HG03045 (cell line): ENCODE results near the gene EFCAB6.

Experiments
- ATAC-seq: cut with Tn5 transposase; IDR thresholded peaks from one replicate; pipeline ENCODE4 v1.9.1; 2021; ENCODE audit warnings: mild to moderate bottlenecking, moderate library complexity; ENCODE audit not compliant: unreplicated experiment

Gene EFCAB6

DNA sequence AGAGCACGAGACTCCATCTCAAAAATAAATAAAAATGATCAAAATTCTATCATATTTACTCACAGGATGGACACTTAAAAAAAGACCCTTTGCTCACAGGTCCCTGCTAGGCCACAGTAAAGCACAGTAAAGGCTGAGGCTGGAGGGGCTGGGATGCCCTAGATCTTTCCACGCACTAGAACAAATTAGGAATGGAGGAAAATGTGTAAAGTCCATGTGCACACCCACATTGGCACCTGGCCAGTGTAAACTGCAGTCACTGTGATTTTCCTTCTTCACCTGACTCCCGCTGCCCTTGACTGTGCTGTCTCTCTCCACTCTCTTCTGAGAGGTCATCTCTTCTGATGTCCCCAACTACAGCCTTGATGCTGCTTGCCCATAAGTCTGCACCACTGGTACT, 195.5 kb downstream of the EFCAB6 start:
- no peak for ATAC-seq

DNA sequence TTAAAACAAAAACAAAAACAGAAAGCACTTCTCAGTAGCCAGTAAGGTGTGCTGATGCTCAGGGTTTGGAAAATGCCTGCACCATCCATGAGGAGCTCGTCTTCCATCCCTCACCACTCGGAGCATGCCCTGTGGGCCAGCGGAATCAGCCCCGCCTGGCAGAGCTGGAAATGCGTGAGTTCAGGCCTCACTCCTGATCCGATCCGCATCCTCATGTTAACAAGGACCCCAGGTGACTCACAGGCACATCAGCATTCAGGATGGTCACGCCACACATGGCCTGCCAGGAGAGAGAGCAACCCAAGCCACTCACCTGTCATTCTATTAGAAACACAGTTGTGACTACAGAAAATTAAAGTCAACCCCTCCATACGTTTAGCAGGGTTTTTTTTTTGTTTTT, 211.8 kb downstream of the EFCAB6 start:
- ATAC-seq, result no peak

DNA sequence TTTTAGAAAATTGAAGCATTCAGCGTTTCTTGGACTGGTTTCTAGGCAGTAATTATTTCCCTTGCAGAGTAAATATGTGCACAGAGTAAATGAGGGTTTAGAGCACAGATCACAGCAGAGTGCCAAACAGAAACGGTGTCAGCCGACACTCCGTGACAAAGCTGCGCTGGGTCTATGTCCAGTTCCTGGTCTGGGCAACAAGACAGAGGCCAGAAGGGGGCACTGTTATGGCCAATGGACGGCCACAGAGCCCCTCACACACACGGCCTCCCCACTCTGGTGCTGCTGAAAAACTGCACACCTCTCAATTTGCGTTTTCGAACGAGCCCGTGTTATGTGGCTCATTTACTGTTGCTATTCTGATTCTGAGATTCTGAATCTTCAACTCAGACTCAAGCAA, 219.6 kb downstream of the EFCAB6 start:
- ATAC-seq, result no peak

DNA sequence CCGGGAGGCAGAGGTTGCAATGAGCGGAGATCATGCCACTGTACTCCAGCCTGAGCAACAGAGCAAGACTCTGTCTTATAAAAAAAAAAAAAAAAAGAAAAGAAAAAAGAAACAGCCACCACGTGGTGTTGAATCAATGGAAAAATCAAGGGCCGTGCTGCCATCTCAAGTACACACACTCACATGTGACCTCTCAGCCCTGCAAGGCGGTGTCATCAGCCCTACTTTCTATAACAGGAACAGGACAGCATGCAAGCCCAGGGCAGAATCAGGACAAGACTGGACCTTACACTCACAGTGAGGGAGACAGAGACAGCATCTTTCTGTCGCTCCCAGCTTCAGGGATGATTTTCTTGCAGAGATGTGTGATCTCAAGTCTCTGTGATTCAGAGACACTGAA, 220.7 kb downstream of the EFCAB6 start:
- no peak for ATAC-seq

DNA sequence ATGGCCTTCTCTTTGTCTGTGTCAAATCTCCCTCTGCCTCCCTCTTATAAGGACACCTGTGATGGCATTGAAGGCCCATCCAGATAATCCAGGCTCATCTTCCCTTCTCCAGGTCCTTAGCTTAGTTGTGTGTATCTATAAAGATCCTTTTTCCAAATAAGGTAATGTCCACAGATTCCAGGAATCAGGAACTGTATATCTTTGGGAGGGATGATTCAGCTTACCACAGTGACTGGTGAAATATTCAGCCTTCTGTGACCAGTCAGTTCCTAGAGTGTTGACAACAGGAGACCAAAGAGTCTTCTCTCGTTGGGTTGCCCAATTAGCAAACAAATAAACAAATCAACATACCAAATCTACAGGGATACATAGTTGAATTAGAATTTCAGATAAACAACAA, 224.5 kb downstream of the EFCAB6 start:
- ATAC-seq, result no peak

DNA sequence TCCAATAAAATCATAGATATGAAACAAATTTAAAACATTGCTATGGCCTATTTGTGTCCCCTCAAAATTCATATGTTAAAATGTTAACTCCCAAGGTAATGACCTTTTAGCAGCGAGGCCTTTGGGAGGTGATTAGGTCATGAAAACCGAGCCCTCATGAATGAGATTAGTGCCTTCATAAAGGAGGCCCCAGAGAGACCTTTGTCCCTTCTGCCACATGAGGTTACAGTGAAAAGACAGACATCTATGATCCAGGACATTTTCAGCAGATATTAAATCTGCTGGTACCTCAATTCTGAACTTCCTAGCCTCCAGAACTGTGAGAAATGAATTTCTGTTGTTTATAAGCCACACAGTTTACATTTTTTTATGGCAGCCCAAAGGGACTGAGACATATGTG, 228.6 kb downstream of the EFCAB6 start:
- ATAC-seq, result no peak

DNA sequence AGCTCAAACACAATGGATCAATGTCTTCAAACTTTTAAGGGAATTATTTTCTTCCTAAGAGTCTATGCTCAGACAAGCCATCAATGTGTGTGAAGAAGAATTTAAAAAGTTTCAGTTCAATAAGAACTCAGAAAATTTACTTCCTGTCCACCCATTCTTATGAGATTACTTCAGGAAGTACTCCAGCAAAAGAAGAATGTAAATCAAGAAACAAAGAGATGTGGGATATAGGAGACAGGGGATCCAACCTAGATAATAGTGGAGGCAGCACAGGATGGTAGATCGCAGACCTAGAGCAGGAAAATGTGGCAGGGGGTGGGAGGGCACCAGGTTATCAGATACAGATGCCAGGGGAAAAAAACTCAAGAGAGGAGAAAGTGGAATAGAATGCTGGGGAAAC, 229.7 kb downstream of the EFCAB6 start:
- ATAC-seq, result no peak

DNA sequence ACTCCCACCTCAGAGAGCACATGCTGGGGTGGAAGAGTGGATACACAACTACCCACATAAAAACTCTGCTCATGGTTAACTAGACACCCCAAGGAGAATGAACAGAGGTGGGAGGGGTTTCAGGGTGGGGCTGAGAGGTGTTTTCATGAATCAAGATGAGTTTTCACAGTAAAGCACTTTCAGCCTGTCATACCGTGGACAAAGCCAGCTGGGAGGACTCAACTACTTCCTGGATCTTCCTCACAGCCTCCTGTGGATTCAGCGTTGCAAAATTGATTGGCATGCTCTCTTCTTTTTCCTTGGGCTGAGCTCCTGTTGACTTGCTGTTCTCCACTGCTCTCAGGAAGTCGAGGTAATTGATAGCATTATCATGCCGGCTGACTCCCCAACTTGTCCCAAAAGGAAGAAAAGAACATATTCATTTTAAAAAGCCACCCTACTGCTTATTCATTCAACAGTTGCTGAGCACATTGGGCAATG, 231.8 kb downstream of the EFCAB6 start:
- no peak for ATAC-seq

DNA sequence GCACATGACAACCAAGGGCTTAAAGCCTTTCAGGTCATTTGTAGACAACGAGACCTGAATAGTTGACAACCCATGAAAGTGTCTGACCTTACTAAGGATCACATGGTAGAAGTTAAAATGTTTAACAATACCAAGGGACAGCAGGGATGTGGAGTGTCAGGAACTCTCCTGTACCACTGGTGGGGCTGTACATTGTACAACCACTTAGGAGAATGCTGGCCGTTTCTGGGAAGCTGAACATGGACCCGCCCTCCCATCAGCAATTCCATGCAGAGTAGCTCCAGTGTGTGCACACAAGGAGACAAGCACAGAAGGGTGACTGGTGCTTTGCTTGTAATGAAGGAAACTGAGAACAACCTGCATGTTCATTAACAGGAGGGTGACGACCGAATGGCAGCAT, 237.4 kb downstream of the EFCAB6 start:
- no peak for ATAC-seq

DNA sequence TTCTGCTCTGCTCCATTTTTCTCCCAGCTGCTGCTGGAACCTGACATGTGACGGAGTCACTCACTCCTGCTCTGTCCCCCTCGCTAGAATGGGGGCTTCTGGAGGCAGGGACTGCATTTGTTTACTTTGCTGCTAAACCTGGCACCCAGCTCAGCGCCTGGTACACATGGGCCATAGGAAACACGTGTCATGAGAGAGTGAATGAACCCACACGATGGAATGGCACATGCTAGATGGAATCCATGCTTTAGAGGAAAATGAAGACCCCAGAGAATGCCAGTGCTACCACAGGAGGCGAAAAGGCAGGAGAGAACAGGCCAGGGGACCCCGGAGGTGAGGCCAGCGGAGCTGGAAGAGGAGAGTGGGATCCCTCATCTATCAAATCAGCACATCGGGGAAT, 239.4 kb downstream of the EFCAB6 start:
- ATAC-seq, result no peak

DNA sequence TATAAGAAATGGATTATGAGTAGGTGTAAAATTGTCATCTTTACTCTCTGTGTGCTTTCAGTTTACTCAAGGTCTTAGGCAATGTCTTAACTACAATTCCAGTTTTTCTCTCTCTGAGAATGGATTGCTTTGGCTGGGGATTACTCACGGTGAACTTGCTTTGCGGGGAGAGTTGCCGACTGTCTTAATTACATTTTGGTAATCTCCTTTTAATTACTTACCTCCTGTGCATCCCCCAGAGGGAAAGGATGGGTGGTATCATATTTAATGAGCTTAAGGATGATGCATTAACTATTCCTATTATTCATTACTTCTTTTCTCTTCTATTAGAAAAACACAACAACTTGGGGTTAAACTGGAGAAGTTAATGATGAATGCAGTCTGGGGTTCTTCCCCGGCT, 240.9 kb downstream of the EFCAB6 start:
- no peak for ATAC-seq

DNA sequence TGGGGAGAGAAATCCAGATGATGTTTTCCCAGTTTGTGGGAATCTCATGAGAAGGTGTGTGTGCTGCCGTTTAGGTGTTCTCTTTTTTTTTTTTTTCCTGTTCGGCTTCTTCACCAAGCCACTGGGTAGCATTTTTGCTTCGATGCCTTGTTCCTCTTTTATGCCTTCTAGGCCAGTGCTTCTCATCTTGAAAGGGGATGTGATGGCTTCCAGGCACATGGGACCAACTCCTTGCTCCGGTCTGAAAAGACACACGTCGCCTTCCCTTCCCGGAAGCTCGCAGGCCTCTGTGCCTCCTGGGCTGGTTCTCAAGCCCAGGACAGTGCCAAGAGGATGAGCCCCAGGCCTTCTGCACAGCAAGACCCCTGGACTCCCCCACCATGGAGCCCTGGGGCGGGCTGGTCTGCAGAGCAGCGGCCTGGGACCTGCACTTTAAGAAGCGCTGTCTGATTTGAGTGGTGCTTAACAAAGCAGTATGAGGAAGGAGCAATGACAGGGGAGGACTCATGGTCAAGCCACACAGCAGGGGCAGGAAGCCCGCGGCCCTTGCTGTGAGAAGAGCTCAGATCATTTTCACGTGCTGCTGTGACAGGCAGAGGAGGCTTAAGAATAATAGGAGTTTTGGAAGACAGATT, 241.5 kb downstream of the EFCAB6 start:
- no peak for ATAC-seq

DNA sequence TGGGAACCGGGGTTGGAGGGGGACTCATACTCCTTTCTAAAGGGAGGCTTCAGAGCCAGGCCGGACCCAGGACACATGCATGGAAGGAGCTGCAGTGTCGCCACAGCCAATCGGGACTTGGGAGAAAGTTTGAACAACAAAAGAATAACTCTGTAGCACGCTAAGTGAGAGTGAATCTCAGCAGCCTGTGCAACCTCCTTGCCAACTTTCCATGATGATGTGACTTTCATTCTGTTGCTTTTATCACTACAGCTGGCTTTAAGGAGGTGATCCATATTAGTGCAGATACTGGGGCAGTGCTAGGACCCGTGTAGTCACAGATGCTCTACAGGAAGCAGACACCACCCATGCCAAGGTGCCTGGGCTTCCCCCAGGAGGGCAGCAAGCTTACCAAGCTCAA, 243.0 kb downstream of the EFCAB6 start:
- no peak for ATAC-seq

DNA sequence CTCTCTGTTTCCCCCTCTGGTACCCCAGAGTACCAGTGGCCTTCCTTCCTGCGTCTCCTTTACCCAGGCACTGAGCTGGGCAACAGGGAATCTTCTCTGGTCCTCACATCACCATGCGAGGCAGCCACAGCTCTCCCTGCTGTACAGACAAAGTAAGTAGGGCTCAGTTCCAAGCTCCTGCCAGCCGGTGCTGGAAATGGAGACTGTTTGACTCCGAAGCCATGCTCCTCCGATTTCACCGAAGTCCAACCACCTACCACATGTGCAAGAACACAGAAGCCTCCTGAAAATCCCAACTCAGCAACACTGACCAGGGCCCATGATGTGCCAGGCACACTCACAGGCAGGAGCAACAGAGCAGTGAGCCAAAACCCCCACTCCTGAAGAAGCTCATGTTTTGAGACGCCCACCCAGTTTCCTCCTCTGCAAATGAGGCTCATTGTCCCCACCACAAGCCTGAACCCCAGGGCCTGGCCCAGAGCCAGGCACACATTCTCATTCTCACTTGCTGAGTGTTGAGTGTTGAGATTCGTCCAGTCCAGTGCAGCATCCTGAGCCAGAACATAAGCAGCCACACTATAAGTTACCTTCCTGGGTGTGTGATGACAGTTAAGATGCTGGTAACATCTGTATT, 244.3 kb downstream of the EFCAB6 start:
- ATAC-seq, result no peak

DNA sequence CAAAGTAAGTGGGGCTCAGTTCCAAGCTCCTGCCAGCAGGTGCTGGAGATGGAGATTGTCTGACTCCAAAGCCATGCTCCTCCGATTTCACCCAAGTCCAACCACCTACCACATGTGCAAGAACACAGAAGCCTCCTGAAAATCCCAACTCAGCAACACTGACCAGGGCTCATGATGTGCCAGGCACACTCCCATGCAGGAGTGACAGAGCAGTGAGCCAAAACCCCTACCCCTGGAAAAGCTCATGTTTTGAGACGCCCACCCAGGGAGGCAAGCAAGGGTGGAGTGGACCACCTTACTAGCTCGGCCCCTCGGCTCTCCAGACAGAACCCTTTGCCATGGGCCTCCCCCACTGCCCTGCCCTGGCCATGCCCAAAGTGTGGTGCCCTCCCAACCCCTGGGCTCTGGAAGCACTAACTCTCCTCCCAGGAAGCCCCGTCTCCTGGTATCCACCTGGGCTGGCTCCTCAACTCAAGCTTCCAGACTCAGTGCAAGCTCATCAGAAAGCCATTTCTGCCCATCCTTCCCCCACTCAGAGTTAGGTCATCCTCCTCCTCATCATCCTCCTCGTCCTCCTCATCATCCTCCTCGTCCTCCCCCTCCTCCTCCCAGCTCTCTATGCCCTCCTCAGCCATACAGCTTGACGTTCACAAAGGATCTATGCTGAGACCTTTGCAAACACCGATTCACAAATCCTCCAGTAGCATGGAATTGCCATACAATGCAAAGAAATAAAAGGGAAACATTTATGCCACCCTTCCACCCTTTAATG, 245.4 kb downstream of the EFCAB6 start:
- ATAC-seq, result no peak

DNA sequence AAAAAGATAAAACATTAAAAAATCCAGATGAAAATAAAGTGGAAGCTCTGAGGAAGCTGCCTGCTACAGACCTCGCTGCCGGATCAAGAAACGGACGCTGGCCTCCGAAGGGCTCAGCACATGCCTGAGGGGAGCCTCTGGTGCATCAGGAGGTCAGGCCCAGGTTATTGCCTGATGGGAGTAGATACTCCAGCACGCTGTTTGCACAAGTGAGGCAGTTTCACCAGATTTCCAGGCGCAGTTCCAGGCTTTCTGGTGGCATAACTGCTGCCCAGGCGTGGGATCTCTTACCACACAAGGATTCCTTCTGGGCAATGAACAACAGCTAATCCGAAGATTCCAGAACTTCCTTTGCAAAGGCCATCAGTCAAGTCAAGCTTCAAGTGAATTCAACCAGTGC, 246.1 kb downstream of the EFCAB6 start:
- no peak for ATAC-seq

DNA sequence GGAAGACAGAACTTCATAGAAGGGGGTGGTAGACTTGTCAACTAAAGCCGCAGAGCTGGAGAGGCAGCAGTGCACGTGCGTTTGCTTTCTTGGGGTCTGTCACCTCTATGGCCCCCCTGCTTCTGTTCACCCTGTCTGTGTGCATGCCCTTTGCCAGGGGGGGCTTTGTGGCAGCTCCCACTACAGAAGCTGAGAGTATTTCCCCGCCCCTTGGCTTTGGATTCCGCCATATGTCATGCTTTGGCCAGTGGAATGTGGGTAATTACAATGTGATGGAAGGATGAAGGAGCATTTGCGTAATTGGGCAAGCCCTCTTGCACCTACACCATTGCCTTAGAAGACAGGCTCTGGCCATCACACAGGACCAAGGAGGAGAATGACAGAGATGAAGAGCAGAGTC, 247.2 kb downstream of the EFCAB6 start:
- no peak for ATAC-seq

DNA sequence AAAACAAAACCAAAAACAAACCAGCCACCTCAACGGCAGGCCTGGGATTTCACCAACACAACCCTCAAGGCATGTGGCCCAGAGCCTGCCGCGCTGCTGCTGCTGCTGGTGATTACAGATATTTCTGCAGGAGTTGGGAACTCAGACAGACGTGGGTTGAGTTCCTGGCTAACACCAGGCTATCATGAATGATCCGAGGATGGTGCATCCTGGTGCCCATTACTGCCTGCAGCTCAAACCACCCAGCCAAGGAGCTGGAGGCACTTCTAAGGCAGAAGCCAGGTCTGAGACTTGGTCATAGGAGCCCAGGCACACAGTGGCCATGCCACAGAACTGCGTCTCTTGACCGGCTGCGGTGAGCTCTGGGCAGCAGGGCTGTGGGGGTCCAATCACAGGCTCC, 248.5 kb downstream of the EFCAB6 start:
- ATAC-seq, result no peak

DNA sequence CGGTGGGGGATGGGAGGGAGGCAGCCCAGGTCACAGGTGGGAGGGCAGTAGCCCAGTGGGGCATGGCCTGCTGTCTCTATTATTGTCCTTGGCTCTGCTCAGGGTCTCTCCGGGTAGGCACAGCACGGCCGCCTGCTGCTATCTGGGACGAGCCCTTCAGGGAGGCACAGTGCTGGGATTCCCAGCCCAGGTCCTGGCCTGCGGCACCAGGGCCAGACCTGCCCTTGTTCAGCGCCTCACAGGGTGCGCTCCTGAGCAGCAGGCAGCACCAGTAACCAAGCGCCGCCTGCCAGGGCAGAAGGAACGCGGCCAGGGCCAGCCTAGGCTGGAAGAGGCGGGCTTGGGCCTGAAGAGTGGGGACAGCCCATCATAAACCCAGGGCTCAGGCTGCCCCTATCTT, 249.3 kb downstream of the EFCAB6 start:
- no peak for ATAC-seq

DNA sequence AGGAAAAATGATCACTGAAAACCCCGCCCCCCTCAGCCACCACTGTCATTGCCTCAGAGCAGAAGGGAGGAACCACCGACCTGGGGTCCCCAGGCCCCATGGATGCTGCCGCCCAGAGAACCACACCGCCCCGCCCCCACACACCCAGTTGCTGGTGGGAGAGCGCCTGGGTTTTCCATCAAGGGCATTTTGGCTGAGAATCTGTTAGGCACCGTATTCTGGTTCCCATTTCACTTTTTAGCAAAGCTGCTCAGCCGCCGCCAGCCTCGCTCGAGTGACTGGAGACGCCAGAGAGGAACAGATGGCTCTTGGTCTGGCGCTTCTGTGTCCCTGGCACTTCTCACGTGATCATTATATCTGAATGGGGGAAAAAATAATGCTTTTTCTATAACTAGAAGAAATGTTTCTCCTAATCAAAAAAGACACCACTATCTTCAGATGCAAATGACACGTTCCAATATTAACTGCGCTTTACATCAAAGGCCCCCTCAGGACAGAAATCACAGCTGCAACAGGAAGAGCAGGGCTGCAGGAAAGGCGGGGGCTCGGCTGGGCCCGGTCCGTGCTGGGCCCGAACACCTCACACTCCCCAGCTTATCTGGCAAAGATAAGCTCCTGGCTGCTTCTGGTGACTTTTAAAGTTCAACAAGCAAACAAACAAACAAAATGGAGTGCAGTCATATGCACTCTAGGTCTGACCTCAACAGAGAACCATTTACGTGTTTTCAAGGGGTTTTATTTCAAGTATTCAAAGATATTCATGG, 250.5 kb downstream of the EFCAB6 start:
- ATAC-seq, result no peak

DNA sequence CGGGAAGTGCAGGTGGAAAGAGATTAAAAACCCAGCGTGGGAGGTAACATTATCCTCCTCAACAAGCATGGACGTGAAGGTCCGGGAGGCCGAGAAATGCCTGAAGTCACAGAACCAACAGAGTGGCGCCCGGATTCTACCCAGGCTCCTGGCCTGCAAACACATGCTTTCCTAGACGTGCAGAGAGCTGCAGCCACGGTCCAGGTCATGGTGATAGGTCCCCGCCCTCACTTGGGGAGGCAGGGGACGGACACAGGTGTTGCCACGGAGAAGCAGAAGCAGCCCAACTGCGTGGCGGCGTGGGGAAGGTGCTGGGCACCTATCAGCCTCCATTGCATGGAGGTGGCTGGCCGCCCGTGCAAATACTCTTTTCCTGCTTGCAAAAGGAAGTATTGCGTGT, 251.5 kb downstream of the EFCAB6 start:
- ATAC-seq, result no peak
